Measurements from ENCODE around the gene STING1.
"Not testable (repeated sequence)": the region's sequence is repeated elsewhere in the genome, so short reads cannot be mapped to it uniquely, and the experiment has no call there.

Gene STING1

GRCh38 chr5:139517683-139518564 is 35.4 kb upstream of the STING1 start:
- Histone ChIP-seq H3K9me3 (ENCODE audit: insufficient read depth, low read length) (no peaks in the 10 kb centered on the region), H3K9ac (ENCODE audit: low read length) (peak overlapping the region; percentile 89), H4K20me1 (ENCODE audit: insufficient read depth, low read length) (no peaks in the 10 kb centered on the region), H3K4me2 (ENCODE audit: low read length) (peak overlapping the region; percentile 99), H3K27ac (ENCODE audit: low read length) (peak overlapping the region; percentile 41), H3K27me3 (ENCODE audit: low read depth, low read length) (no peaks in the 10 kb centered on the region), H3K4me1 (ENCODE audit: low read length) (peaks cover 27% of the 10 kb centered on the region), H2AFZ (ENCODE audit: low read depth, low read length) (peak overlapping the region; percentile 77; the same call in 1 of the 2 replicates), H3K36me3 (replicated peaks; ENCODE audit: low read depth, low read length) (no peaks in the 10 kb centered on the region), H3K79me2 (ENCODE audit: low read length) (no peaks in the 10 kb centered on the region), H3K4me3 (ENCODE audit: low read length) (peak overlapping the region; percentile 84)
- TF ChIP-seq CTCF (IDR thresholded peaks at IDR 0.05; ENCODE audit: low read depth, low read length) (peak; percentile 72), EZH2phosphoT487 (IDR thresholded peaks at IDR 0.05; ENCODE audit: low read depth) (no peak)

GRCh38 chr5:139514486-139514856 is 31.9 kb upstream of the STING1 start:
- H4K20me1 ChIP-seq (ENCODE audit: insufficient read depth, low read length) = no peaks in the 10 kb centered on the region
- H3K4me3 ChIP-seq (ENCODE audit: low read length) = no peak overlapping the region
- peaks cover 35% of the 10 kb centered on the region for H3K4me1 ChIP-seq (ENCODE audit: low read length)
- H3K9me3 ChIP-seq (ENCODE audit: insufficient read depth, low read length) = no peaks in the 10 kb centered on the region
- H3K27ac ChIP-seq (ENCODE audit: low read length) = no peak overlapping the region
- no peaks in the 10 kb centered on the region for H3K27me3 ChIP-seq (ENCODE audit: low read depth, low read length)
- no peaks in the 10 kb centered on the region for H3K36me3 ChIP-seq (replicated peaks; ENCODE audit: low read depth, low read length)
- TF ChIP-seq CTCF (IDR thresholded peaks at IDR 0.05; ENCODE audit: low read depth, low read length) (no peak), EZH2phosphoT487 (IDR thresholded peaks at IDR 0.05; ENCODE audit: low read depth) (no peak)
- no peak overlapping the region for H2AFZ ChIP-seq (ENCODE audit: low read depth, low read length)
- H3K79me2 ChIP-seq (ENCODE audit: low read length) = no peaks in the 10 kb centered on the region
- H3K9ac ChIP-seq (ENCODE audit: low read length) = no peak overlapping the region
- H3K4me2 ChIP-seq (ENCODE audit: low read length) = no peak overlapping the region

- Histone ChIP-seq H3K36me3 (replicated peaks; ENCODE audit: low read depth, low read length) (no peaks in the 10 kb centered on the region), H3K79me2 (ENCODE audit: low read length) (no peaks in the 10 kb centered on the region), H4K20me1 (ENCODE audit: insufficient read depth, low read length) (no peaks in the 10 kb centered on the region), H3K27me3 (ENCODE audit: low read depth, low read length) (no peaks in the 10 kb centered on the region), H3K4me1 (ENCODE audit: low read length) (peaks cover 35% of the 10 kb centered on the region), H2AFZ (ENCODE audit: low read depth, low read length) (peak overlapping the region; percentile 53; the same call in 1 of the 2 replicates), H3K27ac (ENCODE audit: low read length) (no peak overlapping the region), H3K9ac (ENCODE audit: low read length) (no peak overlapping the region), H3K4me3 (ENCODE audit: low read length) (no peak overlapping the region), H3K9me3 (ENCODE audit: insufficient read depth, low read length) (no peaks in the 10 kb centered on the region), H3K4me2 (ENCODE audit: low read length) (no peak overlapping the region)
- TF ChIP-seq CTCF (IDR thresholded peaks at IDR 0.05; ENCODE audit: low read depth, low read length) = no peak
- TF ChIP-seq EZH2phosphoT487 (IDR thresholded peaks at IDR 0.05; ENCODE audit: low read depth) = no peak
Observed at GRCh38 chr5:139513852-139514485, 31.4 kb upstream of the STING1 start.

GRCh38 chr5:139513434-139513833 is 30.9 kb upstream of the STING1 start:
- peak overlapping the region; percentile 21; the same call in 1 of the 2 replicates for H3K4me2 ChIP-seq (ENCODE audit: low read length)
- H3K9me3 ChIP-seq (ENCODE audit: insufficient read depth, low read length); H3K9ac ChIP-seq (ENCODE audit: low read length); H4K20me1 ChIP-seq (ENCODE audit: insufficient read depth, low read length); H3K36me3 ChIP-seq (replicated peaks; ENCODE audit: low read depth, low read length); H3K4me3 ChIP-seq (ENCODE audit: low read length); H3K27ac ChIP-seq (ENCODE audit: low read length); H3K79me2 ChIP-seq (ENCODE audit: low read length); H3K27me3 ChIP-seq (ENCODE audit: low read depth, low read length): not testable (repeated sequence)
- peak; percentile 74 for TF ChIP-seq CTCF (IDR thresholded peaks at IDR 0.05; ENCODE audit: low read depth, low read length)
- H2AFZ ChIP-seq (ENCODE audit: low read depth, low read length) = peak overlapping the region; percentile 53; the same call in 1 of the 2 replicates
- H3K4me1 ChIP-seq (ENCODE audit: low read length) = peaks cover 29% of the 10 kb centered on the region

Measured in OCI-LY3 (cell line).